H9 (cell line): Measurements from ENCODE around the gene FETUB. TPM values are rescaled to one million over a fixed set of nuclear protein-coding genes. Genes with fewer than 3 reads are reported as not detected.

ENCODE experiments used
- DNase-seq: peaks from one replicate; pipeline ENCODE4 v3.0.0-alpha.2; 2017
- H2AFZ ChIP-seq: one replicate; pipeline ENCODE4 v1.6.1; 2013; ENCODE audit warnings: mild to moderate bottlenecking, low read length, control low read depth, moderate library complexity
- H2AK5ac ChIP-seq: 2 replicates; pipeline ENCODE4 v1.6.1; 2013; ENCODE audit warnings: low read length, control low read depth, mixed read lengths; ENCODE audit not compliant: insufficient read length
- H2BK120ac ChIP-seq: one replicate; pipeline ENCODE4 v1.6.1; 2013; ENCODE audit warnings: low read depth, mild to moderate bottlenecking, low read length, control low read depth, inconsistent platforms; ENCODE audit not compliant: poor library complexity, severe bottlenecking
- H2BK12ac ChIP-seq: 2 replicates; pipeline ENCODE4 v1.6.1; 2013; ENCODE audit warnings: low read length, control low read depth, mixed read lengths, low read depth; ENCODE audit not compliant: insufficient read length
- H2BK15ac ChIP-seq: 2 replicates; pipeline ENCODE4 v1.6.1; 2013; ENCODE audit warnings: low read depth, low read length, control low read depth
- H2BK20ac ChIP-seq: one replicate; pipeline ENCODE4 v1.6.1; 2013; ENCODE audit warnings: low read depth, mild to moderate bottlenecking, low read length, control low read depth, inconsistent platforms; ENCODE audit not compliant: poor library complexity, severe bottlenecking
- H2BK5ac ChIP-seq: 2 replicates; pipeline ENCODE4 v1.6.1; 2013; ENCODE audit warnings: low read length, control low read depth, mixed read lengths; ENCODE audit not compliant: insufficient read length
- H3K14ac ChIP-seq: 2 replicates; pipeline ENCODE4 v1.6.1; 2013; ENCODE audit warnings: low read length, control low read depth; ENCODE audit not compliant: insufficient read depth
- H3K18ac ChIP-seq: 2 replicates; pipeline ENCODE4 v1.6.1; 2013; ENCODE audit warnings: low read depth, mild to moderate bottlenecking, mixed read lengths, low read length, control low read depth; ENCODE audit not compliant: insufficient read length
- H3K23ac ChIP-seq: 2 replicates; pipeline ENCODE4 v1.6.1; 2013; ENCODE audit warnings: low read length, control low read depth, mixed read lengths, low read depth; ENCODE audit not compliant: insufficient read length
- H3K23me2 ChIP-seq: 2 replicates; pipeline ENCODE4 v1.6.1; 2013; ENCODE audit warnings: low read depth, mild to moderate bottlenecking, mixed read lengths, low read length, control low read depth; ENCODE audit not compliant: insufficient read length, poor library complexity, severe bottlenecking
- H3K27ac ChIP-seq: 2 replicates; pipeline ENCODE4 v1.5.1; 2013; ENCODE audit warnings: low read length, control low read depth, mixed read lengths, low read depth; ENCODE audit not compliant: insufficient read length
- H3K27me3 ChIP-seq: 2 replicates; pipeline ENCODE4 v1.6.1; 2013; ENCODE audit warnings: low read length, control low read depth, inconsistent platforms; ENCODE audit not compliant: insufficient read depth
- H3K4ac ChIP-seq: 2 replicates; pipeline ENCODE4 v1.6.1; 2013; ENCODE audit warnings: low read depth, mild to moderate bottlenecking, control low read depth, inconsistent platforms, low read length, moderate library complexity
- H3K4me1 ChIP-seq: 2 replicates; pipeline ENCODE4 v1.6.1; 2013; ENCODE audit warnings: low read length, control low read depth, inconsistent platforms; ENCODE audit not compliant: insufficient read depth
- H3K4me2 ChIP-seq: 2 replicates; pipeline ENCODE4 v1.6.1; 2013; ENCODE audit warnings: low read length, control low read depth, mixed read lengths; ENCODE audit not compliant: insufficient read length, insufficient read depth
- H3K56ac ChIP-seq: 2 replicates; pipeline ENCODE4 v1.6.1; 2013; ENCODE audit warnings: low read depth, mild to moderate bottlenecking, mixed read lengths, low read length, control low read depth; ENCODE audit not compliant: insufficient read length
- H3K79me1 ChIP-seq: 2 replicates; pipeline ENCODE4 v1.6.1; 2013; ENCODE audit warnings: low read depth, mild to moderate bottlenecking, moderate library complexity, low read length, control low read depth, inconsistent platforms; ENCODE audit not compliant: insufficient read depth, poor library complexity, severe bottlenecking
- H3K79me2 ChIP-seq: 2 replicates; pipeline ENCODE4 v1.6.1; 2013; ENCODE audit warnings: low read length, control low read depth, inconsistent platforms; ENCODE audit not compliant: insufficient read depth
- H3K9ac ChIP-seq: 2 replicates; pipeline ENCODE4 v1.6.1; 2013; ENCODE audit warnings: low read length, control low read depth, mixed read lengths; ENCODE audit not compliant: insufficient read length; ENCODE audit errors: extremely low read depth
- H3K9me3 ChIP-seq: one replicate; pipeline ENCODE4 v1.6.1; 2013; ENCODE audit warnings: low read depth, low read length, inconsistent platforms; ENCODE audit not compliant: control insufficient read depth
- H3T11ph ChIP-seq: one replicate; pipeline ENCODE4 v1.6.1; 2013; ENCODE audit warnings: mild to moderate bottlenecking, low read length, control low read depth, inconsistent platforms
- H4K20me1 ChIP-seq: one replicate; pipeline ENCODE4 v1.6.1; 2013; ENCODE audit not compliant: control insufficient read depth, insufficient read length, insufficient read depth
- H4K5ac ChIP-seq: 2 replicates; pipeline ENCODE4 v1.6.1; 2013; ENCODE audit warnings: low read depth, mild to moderate bottlenecking, mixed read lengths, low read length, control low read depth; ENCODE audit not compliant: insufficient read length
- H4K8ac ChIP-seq: replicated peaks from 2 replicates; pipeline ENCODE4 v1.6.1; 2013; ENCODE audit warnings: low read length, control low read depth, mixed read lengths, low read depth; ENCODE audit not compliant: insufficient read length
- H4K91ac ChIP-seq: 2 replicates; pipeline ENCODE4 v1.6.1; 2013; ENCODE audit warnings: low read depth, mild to moderate bottlenecking, moderate library complexity, mixed read lengths, low read length, control low read depth; ENCODE audit not compliant: insufficient read length
- H3K27ac Mint-ChIP-seq, 3 experiments: 2 replicates in 2 of 3; 3 replicates in 1 of 3; pipeline ENCODE4 v1.8.0; 2020 to 2021; ENCODE audit warnings: mixed read lengths in 3 of 3, mild to moderate bottlenecking in 1 of 3, moderate library complexity in 1 of 3
- H3K27me3 Mint-ChIP-seq: 2 replicates; pipeline ENCODE4 v1.8.0; 2021; ENCODE audit warnings: low read depth, mild to moderate bottlenecking, moderate library complexity, mixed read lengths
- H3K36me3 Mint-ChIP-seq, 3 experiments: 2 replicates in 2 of 3; 3 replicates in 1 of 3; pipeline ENCODE4 v1.8.0; 2020 to 2021; ENCODE audit warnings: low read depth in 3 of 3, mixed read lengths in 3 of 3; ENCODE audit not compliant: insufficient read depth in 1 of 3
- H3K4me1 Mint-ChIP-seq, 2 experiments: 2 replicates each; pipeline ENCODE4 v1.8.0; 2020; ENCODE audit warnings: mixed read lengths in 2 of 2
- H3K4me3 Mint-ChIP-seq, 2 experiments: 2 replicates in 1 of 2; 3 replicates in 1 of 2; pipeline ENCODE4 v1.8.0; 2020 to 2021; ENCODE audit warnings: mild to moderate bottlenecking in 2 of 2, mixed read lengths in 2 of 2, moderate library complexity in 1 of 2
- H3K9me3 Mint-ChIP-seq, 2 experiments: 2 replicates in 1 of 2; 3 replicates in 1 of 2; pipeline ENCODE4 v1.8.0; 2020; ENCODE audit warnings: mild to moderate bottlenecking in 2 of 2, mixed read lengths in 2 of 2, moderate library complexity in 1 of 2
- CTCF ChIP-seq: fragments of 200-600 bp; sonication (generic); conservative IDR thresholded peaks from 3 replicates; pipeline ENCODE4 v1.8.0; 2021; ENCODE audit warnings: antibody characterized with exemption, mild to moderate bottlenecking
- WGBS: extraction: QIAGEN DNeasy Blood & Tissue Kit; methylation state at CpG from one replicate; pipeline ENCODE4 v1.1.7; 2013; ENCODE audit warnings: missing lambda C conversion rate, low lambda C conversion rate, mixed read lengths; ENCODE audit not compliant: insufficient read length; ENCODE audit errors: extremely low coverage; 5-methylcytosine and 5-hydroxymethylcytosine counted together
- total RNA-seq: library from RNA; stranded (reverse); gene quantifications from 2 replicates; pipeline ENCODE4 v1.2.1, GENCODE V29; 2021

Gene FETUB
- total RNA-seq, 1 experiment from 2014 or later: not detected

GRCh38 chr3:186625600-186626042 lies 14.6 kb upstream of the FETUB start:
- no peak overlapping the region for H2BK15ac ChIP-seq
- H3K27ac Mint-ChIP-seq: no peak overlapping the region
- H2AFZ ChIP-seq: no peak overlapping the region
- H3K9me3 Mint-ChIP-seq: no peaks in the 10 kb centered on the region
- H3K56ac ChIP-seq: no peak overlapping the region
- H3K4me3 Mint-ChIP-seq: no peak overlapping the region
- no CpG with 5 or more reads among the region's 4 CpGs for WGBS
- H4K91ac ChIP-seq: no peak overlapping the region
- no peaks in the 10 kb centered on the region for H3K79me2 ChIP-seq
- H3T11ph ChIP-seq: no peak overlapping the region
- no peaks in the 10 kb centered on the region for H3K36me3 Mint-ChIP-seq
- H3K14ac ChIP-seq: no peak overlapping the region
- no peak for DNase-seq
- H2BK120ac ChIP-seq: no peak overlapping the region
- no peak overlapping the region for H2BK5ac ChIP-seq
- H2AK5ac ChIP-seq: no peak overlapping the region
- H3K27me3 ChIP-seq: no peaks in the 10 kb centered on the region
- H4K20me1 ChIP-seq: no peaks in the 10 kb centered on the region
- H4K8ac ChIP-seq: no peak overlapping the region
- H3K23me2 ChIP-seq: no peaks in the 10 kb centered on the region
- H3K23ac ChIP-seq: no peak overlapping the region
- H3K9ac ChIP-seq: no peak overlapping the region
- no peak overlapping the region for H4K5ac ChIP-seq
- no peak overlapping the region for H3K27ac ChIP-seq
- no peaks in the 10 kb centered on the region; the same call in 1 of the 2 replicates for H3K4me1 ChIP-seq
- H3K4ac ChIP-seq: no peak overlapping the region
- no peak overlapping the region for H2BK20ac ChIP-seq
- peaks cover 2% of the 10 kb centered on the region for H3K27me3 Mint-ChIP-seq
- no peaks in the 10 kb centered on the region for H3K9me3 ChIP-seq
- no peaks in the 10 kb centered on the region for H3K79me1 ChIP-seq
- H3K4me2 ChIP-seq: no peak overlapping the region
- H3K4me1 Mint-ChIP-seq: peaks cover 4% of the 10 kb centered on the region in 2 experiments; a peak in 2 of 4 replicates
- no peak overlapping the region for H2BK12ac ChIP-seq
- no peak for TF ChIP-seq CTCF
- no peak overlapping the region for H3K18ac ChIP-seq
